ENCODE data around the gene ZNF234.
"Not testable (repeated sequence)": the region's sequence is repeated elsewhere in the genome, so short reads cannot be mapped to it uniquely, and the experiment has no call there.

Gene ZNF234

GRCh38 chr19:44151491-44151890, 10.1 kb downstream of the ZNF234 start:
- Histone ChIP-seq H3K36me3 (replicated peaks) (peaks cover 28% of the 10 kb centered on the region), H3K9me3 (peaks cover 7% of the 10 kb centered on the region), H3K27me3 (ENCODE audit: low read depth) (no peaks in the 10 kb centered on the region), H3K4me3 (no peak overlapping the region), H3K4me1 (no peaks in the 10 kb centered on the region)
- in situ Hi-C loops (cut with MboI; ENCODE audit: low sequenced_read_pairs) = no loop called here
- DNase-seq (ENCODE audit: low spot score in 2 of 2) = no peak

GRCh38 chr19:44156475-44156874, 15.1 kb downstream of the ZNF234 start:
- Histone ChIP-seq H3K27me3 (ENCODE audit: low read depth) (no peaks in the 10 kb centered on the region), H3K9me3 (peaks cover 15% of the 10 kb centered on the region), H3K36me3 (replicated peaks) (peaks cover 28% of the 10 kb centered on the region), H3K4me3 (no peak overlapping the region), H3K4me1 (no peaks in the 10 kb centered on the region)
- no peak for DNase-seq (ENCODE audit: low spot score in 2 of 2)
- in situ Hi-C loops (cut with MboI; ENCODE audit: low sequenced_read_pairs) = no loop called here

- in situ Hi-C loops (cut with MboI; ENCODE audit: low sequenced_read_pairs) = no loop called here
- Histone ChIP-seq H3K9me3 (no peaks in the 10 kb centered on the region), H3K4me1 (peaks cover 4% of the 10 kb centered on the region), H3K4me3 (no peak overlapping the region), H3K36me3 (replicated peaks) (peaks cover 12% of the 10 kb centered on the region), H3K27me3 (ENCODE audit: low read depth) (no peaks in the 10 kb centered on the region)
- DNase-seq (ENCODE audit: low spot score in 2 of 2) = no peak
Measured at GRCh38 chr19:44163789-44164188, 22.4 kb downstream of the ZNF234 start.

GRCh38 chr19:44164327-44164672, 22.9 kb downstream of the ZNF234 start:
- DNase-seq (ENCODE audit: low spot score in 2 of 2) = no peak
- peak overlapping the region; percentile 74 for H3K4me3 ChIP-seq
- peaks cover 4% of the 10 kb centered on the region for H3K4me1 ChIP-seq
- in situ Hi-C loops (cut with MboI; ENCODE audit: low sequenced_read_pairs) = no loop called here
- peaks cover 14% of the 10 kb centered on the region for H3K36me3 ChIP-seq (replicated peaks)
- no peaks in the 10 kb centered on the region; the same call in 1 of the 2 replicates for H3K27me3 ChIP-seq (ENCODE audit: low read depth)
- H3K9me3 ChIP-seq = no peaks in the 10 kb centered on the region

GRCh38 chr19:44164673-44165512, 23.5 kb downstream of the ZNF234 start, which contains the start of gene ZNF226:
TSS of gene ZNF226 (plus strand) at chr19:44165100. CDS start at chr19:44170081, 4,981 bp downstream.
- Histone ChIP-seq H3K27me3 (ENCODE audit: low read depth) (no peaks in the 10 kb centered on the region; the same call in 1 of the 2 replicates), H3K36me3 (replicated peaks) (peaks cover 19% of the 10 kb centered on the region), H3K4me1 (peaks cover 4% of the 10 kb centered on the region), H3K9me3 (no peaks in the 10 kb centered on the region), H3K4me3 (peak within 1 kb of the TSS; percentile 74)
- in situ Hi-C loops (cut with MboI; ENCODE audit: low sequenced_read_pairs) = no loop called here
- DNase-seq (ENCODE audit: low spot score in 2 of 2) = peak; percentile 92 to 99

- H3K9me3 ChIP-seq; H3K4me3 ChIP-seq; DNase-seq (ENCODE audit: low spot score in 2 of 2); in situ Hi-C loops (cut with MboI; ENCODE audit: low sequenced_read_pairs); H3K27me3 ChIP-seq (ENCODE audit: low read depth); H3K4me1 ChIP-seq: not testable (repeated sequence)
- H3K36me3 ChIP-seq (replicated peaks) = peaks cover 72% of the 10 kb centered on the region
Measured at GRCh38 chr19:44170660-44171059, 29.3 kb downstream of the ZNF234 start.

- Histone ChIP-seq H3K27me3 (ENCODE audit: low read depth) (no peaks in the 10 kb centered on the region), H3K4me3 (no peak overlapping the region), H3K9me3 (peaks cover 6% of the 10 kb centered on the region), H3K36me3 (replicated peaks) (peaks cover 60% of the 10 kb centered on the region), H3K4me1 (no peaks in the 10 kb centered on the region; the same call in 1 of the 2 replicates)
- DNase-seq (ENCODE audit: low spot score in 2 of 2) = no peak
- in situ Hi-C loops (cut with MboI; ENCODE audit: low sequenced_read_pairs) = no loop called here
Measured at GRCh38 chr19:44176590-44176989, 35.2 kb downstream of the ZNF234 start.

- no peak for DNase-seq (ENCODE audit: low spot score in 2 of 2)
- no peaks in the 10 kb centered on the region; the same call in 1 of the 2 replicates for H3K9me3 ChIP-seq
- in situ Hi-C loops (cut with MboI; ENCODE audit: low sequenced_read_pairs) = no loop called here
- H3K4me3 ChIP-seq = no peak overlapping the region
- H3K4me1 ChIP-seq = no peaks in the 10 kb centered on the region
- no peaks in the 10 kb centered on the region for H3K27me3 ChIP-seq (ENCODE audit: low read depth)
- H3K36me3 ChIP-seq (replicated peaks) = peaks cover 17% of the 10 kb centered on the region
Measured at GRCh38 chr19:44180968-44181367, 39.6 kb downstream of the ZNF234 start.

GRCh38 chr19:44182145-44182544, 40.8 kb downstream of the ZNF234 start:
- in situ Hi-C loops (cut with MboI; ENCODE audit: low sequenced_read_pairs) = no loop called here
- no peak for DNase-seq (ENCODE audit: low spot score in 2 of 2)
- Histone ChIP-seq H3K4me1 (no peaks in the 10 kb centered on the region), H3K36me3 (replicated peaks) (peaks cover 6% of the 10 kb centered on the region), H3K9me3 (no peaks in the 10 kb centered on the region; the same call in 1 of the 2 replicates), H3K4me3 (no peak overlapping the region), H3K27me3 (ENCODE audit: low read depth) (no peaks in the 10 kb centered on the region)

- H3K9me3 ChIP-seq = no peaks in the 10 kb centered on the region; the same call in 1 of the 2 replicates
- H3K4me1 ChIP-seq = peaks cover 3% of the 10 kb centered on the region
- no peak overlapping the region for H3K4me3 ChIP-seq
- in situ Hi-C loops (cut with MboI; ENCODE audit: low sequenced_read_pairs) = no loop called here
- H3K27me3 ChIP-seq (ENCODE audit: low read depth) = no peaks in the 10 kb centered on the region
- H3K36me3 ChIP-seq (replicated peaks) = no peaks in the 10 kb centered on the region
- DNase-seq (ENCODE audit: low spot score in 2 of 2) = no peak
Measured at GRCh38 chr19:44190020-44190419, 48.7 kb downstream of the ZNF234 start.

- H3K36me3 ChIP-seq (replicated peaks) = no peaks in the 10 kb centered on the region
- H3K4me1 ChIP-seq = peaks cover 3% of the 10 kb centered on the region
- H3K9me3 ChIP-seq = no peaks in the 10 kb centered on the region; the same call in 1 of the 2 replicates
- in situ Hi-C loops (cut with MboI; ENCODE audit: low sequenced_read_pairs) = no loop called here
- H3K4me3 ChIP-seq = no peak overlapping the region
- no peaks in the 10 kb centered on the region for H3K27me3 ChIP-seq (ENCODE audit: low read depth)
- DNase-seq (ENCODE audit: low spot score in 2 of 2) = no peak
Measured at GRCh38 chr19:44192127-44192526, 50.8 kb downstream of the ZNF234 start.

- no peaks in the 10 kb centered on the region; the same call in 1 of the 2 replicates for H3K9me3 ChIP-seq
- in situ Hi-C loops (cut with MboI; ENCODE audit: low sequenced_read_pairs) = no loop called here
- DNase-seq (ENCODE audit: low spot score in 2 of 2) = no peak
Measured at GRCh38 chr19:44196772-44197171, 55.4 kb downstream of the ZNF234 start.

GRCh38 chr19:44202470-44202869, 61.1 kb downstream of the ZNF234 start:
- H3K36me3 ChIP-seq (replicated peaks) = no peaks in the 10 kb centered on the region

More at GRCh38 chr19:44196772-44197171, 55.4 kb downstream of the ZNF234 start:
- Histone ChIP-seq H3K36me3 (replicated peaks) (no peaks in the 10 kb centered on the region), H3K4me1 (peaks cover 3% of the 10 kb centered on the region), H3K27me3 (ENCODE audit: low read depth) (no peaks in the 10 kb centered on the region), H3K4me3 (no peak overlapping the region)

GRCh38 chr19:44202974-44203373, 61.6 kb downstream of the ZNF234 start:
- Histone ChIP-seq H3K27me3 (ENCODE audit: low read depth) (no peaks in the 10 kb centered on the region), H3K36me3 (replicated peaks) (no peaks in the 10 kb centered on the region), H3K4me3 (no peak overlapping the region), H3K9me3 (no peaks in the 10 kb centered on the region), H3K4me1 (peaks cover 5% of the 10 kb centered on the region)
- no peak for DNase-seq (ENCODE audit: low spot score in 2 of 2)
- in situ Hi-C loops (cut with MboI; ENCODE audit: low sequenced_read_pairs) = no loop called here

More at GRCh38 chr19:44202470-44202869, 61.1 kb downstream of the ZNF234 start:
- H3K9me3 ChIP-seq = no peaks in the 10 kb centered on the region
- no peak overlapping the region for H3K4me3 ChIP-seq
- DNase-seq (ENCODE audit: low spot score in 2 of 2) = no peak
- no peaks in the 10 kb centered on the region for H3K27me3 ChIP-seq (ENCODE audit: low read depth)
- 0 out of 2 replicates have a peak, but pooled peaks cover 3% of the 10 kb centered on the region for H3K4me1 ChIP-seq
- in situ Hi-C loops (cut with MboI; ENCODE audit: low sequenced_read_pairs) = no loop called here

Measured in HAP-1 (cell line).